Measurements from ENCODE around the gene UFC1.

The UFC1 gene

DNA sequence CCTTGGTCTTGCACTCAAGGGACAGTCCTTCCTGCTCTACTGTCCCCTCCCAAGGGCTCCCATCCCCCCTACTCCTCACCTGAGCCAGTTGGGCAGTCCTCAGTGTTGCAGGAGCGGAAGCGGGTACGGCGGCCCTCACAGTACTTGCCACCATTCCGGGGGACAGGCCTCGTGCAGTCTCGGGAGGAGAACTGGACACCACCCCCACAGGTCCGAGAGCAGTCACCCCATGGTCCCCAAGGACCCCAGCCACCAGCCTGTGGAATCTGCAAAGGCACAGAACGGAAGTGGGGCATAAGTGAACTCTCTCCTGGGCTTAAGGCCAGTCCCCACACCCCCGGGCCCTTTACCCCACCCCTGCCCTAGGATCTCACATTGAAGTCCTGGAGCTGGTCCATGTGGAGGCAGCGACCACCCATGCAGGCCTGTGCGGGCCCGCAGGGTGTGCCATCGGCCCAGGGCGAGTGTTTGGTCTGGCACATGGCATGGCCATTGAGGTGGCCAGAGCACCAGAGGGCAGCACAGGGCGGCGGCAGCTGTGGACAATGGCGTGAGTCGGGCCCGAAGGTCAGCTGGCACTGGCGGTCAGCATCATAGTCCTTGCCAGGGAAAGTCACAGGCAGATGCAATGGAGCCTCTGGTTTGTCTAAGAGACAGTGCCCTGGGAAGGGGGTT lies 39.9 kb downstream of the UFC1 start:
- DNase-seq (ENCODE audit: low spot score) = no peak

DNA sequence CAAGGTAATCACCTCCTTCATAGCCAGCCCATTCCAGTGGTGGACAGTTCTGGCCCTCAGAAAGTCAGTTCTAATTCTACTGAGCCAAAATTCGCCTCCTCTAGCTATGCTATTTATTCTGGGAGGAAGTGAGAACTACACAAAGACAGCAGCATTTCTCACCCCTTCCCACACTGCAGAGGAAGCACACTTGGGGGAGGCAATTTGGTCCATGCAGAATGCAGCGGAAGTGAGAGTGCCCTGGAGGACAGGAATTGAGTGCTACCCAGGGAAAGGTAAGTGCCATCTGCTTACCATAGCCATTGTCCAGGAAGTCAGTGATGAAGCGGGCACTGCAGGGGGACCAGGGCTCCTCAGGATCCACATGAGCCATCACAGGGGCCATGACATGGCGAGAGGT lies 41.4 kb downstream of the UFC1 start:
- no peak for DNase-seq (ENCODE audit: low spot score)

DNA sequence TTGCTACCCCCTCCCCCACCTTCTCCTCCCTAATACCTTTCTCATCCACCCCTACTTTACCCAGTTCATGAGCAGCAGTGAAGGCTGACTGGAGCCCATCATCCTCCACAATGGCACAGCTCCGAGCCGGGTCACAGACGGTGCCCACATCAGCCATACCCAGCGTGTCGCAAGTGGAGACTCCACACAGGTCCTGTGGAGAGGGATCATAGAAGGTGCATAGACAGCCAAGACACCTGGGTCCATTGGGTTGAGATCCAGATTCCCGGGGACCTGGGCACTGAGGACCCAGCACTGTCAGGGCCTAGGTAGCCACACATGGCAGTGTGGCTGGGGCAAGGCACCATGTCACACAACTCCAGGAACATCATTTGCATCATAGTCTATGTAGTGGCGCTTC lies 42.3 kb downstream of the UFC1 start:
- DNase-seq (ENCODE audit: low spot score) = no peak

DNA sequence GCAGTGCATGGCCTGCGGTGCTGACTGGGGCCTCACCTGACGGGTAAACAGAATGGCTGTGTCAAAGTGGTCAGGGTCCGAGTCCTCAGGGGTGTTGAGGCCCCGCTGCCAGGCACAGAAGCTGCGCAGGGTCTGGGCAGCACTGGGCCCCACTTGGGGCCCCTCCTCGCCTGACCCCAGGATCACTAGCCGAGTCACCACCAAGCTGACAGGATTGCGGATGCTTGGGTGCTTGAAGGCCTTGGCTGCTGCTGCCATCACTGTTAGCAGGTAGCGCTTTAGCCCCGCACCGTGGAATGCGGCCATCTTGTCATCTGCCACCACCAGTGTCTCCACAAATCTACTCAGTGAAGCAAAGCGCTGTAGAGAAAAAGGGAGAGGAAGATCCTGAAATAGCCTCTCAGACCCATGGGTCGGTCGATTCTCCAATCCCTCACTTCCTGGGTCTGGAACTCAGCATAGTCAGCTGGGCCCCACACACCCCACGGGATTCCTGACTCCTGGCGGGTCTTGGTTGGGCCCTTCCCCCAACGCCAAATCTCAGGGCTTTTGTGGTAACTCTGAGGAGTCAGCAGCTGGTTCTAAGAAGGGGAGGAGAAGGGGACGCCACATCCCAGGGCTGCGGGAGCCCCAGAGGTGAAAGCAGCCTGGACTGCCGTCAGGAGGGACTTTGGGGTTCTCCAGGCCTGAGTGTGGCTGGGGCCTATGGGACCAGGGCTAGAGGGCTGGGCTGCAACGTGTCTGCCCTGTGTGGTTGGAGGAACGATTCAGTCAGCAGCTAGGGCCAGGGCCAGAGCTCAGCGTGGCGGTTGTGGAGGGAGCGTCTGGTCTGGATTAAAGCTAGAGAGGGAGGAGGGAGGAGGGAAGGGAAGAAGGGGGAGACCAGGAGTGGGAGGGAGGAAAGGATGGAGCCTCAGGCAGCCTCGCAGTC lies 43.0 kb downstream of the UFC1 start:
- no peak for DNase-seq (ENCODE audit: low spot score)

DNA sequence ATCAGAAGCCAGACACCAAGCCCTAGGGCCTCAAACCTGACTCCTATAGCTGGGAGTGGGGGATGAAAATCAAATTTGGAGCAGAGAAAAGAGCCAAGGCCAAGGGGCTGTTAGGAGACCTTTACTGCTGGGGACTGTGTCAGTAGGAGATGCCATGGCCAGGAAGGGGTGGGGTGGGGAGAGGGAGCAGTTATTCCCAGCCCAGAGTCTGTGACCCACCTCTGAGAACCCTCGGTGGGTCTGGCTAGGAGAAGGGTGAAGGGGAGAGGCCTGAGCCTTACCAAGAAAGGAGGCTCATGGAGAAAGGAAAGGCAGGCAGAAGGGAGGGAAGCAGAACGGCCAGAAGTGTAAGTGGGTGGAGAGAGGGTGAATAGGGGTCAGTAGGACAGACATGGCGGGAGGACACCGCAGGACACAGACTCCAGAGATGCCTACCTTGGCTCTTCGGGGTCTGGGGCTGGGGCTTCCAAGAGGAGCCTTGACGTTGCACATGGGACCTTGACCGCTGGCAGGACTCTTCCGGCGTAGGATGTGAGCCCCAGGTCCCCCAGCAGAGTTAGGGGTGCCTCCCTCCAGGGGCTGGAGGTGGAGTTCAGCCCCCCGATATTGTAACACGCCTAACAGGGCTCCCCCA lies 43.9 kb downstream of the UFC1 start:
- no peak for DNase-seq (ENCODE audit: low spot score)

DNA sequence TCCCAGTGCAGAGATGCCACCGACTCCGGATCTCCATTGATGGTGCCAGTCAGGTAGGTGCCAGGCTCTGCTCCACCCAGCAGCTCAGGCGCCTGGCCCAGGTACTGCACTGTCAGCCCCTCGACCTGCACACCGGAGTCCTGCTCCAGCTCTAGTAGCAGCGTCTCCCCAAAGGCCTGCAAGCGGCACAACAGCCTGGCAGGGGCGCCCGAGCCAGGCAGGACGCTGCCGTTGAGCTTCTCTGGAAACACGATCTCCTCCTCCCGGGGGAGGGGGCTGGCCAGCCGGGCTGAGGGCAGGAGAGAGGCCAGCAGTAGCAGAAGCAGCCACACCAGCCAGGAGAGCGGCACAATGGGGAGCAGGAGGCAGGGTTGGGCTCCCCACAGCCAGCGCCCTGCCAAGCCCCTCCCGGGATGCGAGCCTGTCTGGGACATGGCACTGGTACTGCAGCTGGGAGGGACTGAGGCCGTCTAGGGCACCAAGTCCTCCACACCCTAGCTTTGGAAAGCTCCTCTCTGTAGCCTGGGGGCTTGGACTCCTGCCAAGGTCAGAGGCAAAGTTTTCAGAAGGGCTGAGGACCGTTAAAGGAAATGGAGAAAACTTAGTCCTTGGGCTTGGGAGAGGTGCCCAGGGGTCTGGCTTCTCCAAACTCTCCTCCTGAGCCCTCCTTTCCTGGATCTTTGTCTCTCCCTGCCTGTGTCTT lies 44.6 kb downstream of the UFC1 start:
- DNase-seq (ENCODE audit: low spot score) = no peak

DNA sequence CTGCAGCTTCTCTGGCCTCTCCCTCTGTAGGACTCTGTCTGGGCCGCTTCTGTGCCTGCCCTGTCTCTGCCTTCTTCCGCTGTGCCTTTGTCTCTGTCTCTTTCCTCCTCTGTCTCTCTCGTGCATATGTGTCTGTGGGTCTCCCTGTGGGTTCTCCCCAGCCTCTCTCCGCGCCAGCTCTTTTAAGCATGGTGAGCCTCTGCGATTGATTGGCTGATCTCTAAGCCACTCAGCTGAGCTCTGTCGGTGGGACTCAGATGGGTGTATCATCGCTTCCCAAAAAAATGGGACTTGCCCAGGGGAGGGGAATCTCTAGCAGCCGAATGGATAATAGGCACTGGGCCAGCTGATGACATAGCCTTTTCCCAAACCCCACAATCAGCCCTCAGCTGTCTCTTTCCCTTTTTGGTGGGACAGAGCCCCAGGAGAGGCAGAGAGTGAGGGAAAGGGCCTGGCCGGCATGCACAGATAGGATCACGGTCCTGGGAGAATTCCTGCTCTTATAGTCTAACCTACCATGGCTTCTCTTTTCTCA lies 45.2 kb downstream of the UFC1 start, which contains the start of gene ADAMTS4:
ADAMTS4 (minus strand) TSS at position 158 of the 535 bp plus-strand sequence. CDS start 427 bp downstream, outside the sequence.
- no peak for DNase-seq (ENCODE audit: low spot score)

DNA sequence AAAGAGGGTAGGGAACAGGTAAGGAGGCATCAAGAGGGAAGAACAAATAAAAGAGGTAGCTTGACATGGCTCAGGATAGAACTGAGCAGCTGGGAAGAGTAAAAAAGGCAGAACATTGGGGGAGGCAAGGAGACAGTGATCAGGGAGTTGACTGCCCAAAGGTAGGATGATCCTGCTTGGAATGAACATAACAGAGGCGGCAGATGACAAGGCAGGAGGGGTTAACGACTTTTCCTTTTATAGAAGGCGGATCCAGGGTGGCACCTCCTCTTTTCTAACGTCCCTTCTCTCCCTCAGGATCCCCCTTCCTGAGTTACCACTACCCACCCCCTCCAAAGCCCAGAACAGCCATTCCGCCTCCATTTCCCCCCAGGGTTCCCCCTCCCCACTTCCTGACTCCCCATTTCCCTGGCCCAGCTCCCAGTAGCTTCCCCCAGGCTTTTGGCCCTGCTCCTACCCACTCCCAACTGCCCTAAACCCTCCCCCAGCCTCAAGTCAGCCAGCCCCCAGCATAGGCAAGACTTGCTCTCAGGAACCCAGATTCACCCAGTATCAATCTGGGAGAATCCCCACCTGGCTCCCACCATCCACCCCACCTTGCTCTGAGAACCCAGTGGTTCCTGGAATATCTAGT lies 45.8 kb downstream of the UFC1 start:
- no peak for DNase-seq (ENCODE audit: low spot score)

DNA sequence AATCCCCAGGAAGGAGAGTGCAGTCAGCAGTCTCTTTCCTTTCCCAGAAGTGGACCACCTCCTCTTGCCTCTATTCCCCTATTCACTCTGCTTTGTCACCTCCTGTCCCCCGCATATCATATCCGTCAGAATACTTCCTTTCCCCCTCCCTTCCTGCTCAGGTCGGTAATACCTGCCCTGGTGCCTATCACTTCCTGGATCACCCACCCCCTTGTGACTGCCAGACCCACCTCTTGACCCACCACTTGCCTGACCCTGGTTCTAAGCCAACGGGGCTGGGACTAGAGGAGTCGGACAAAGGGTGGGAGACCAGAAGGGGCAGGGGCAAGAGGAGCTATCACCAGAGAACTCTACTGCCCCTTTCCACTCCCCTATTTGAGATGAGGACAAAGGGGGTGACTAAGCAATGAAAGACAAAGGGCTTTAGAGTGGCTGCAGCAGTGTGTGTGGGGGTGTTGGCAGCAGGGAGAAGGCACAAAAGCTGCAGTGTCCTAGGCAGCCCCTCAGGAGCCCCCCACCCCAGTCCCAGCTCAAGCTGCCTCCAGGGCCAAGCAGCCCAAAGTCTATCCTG lies 46.7 kb downstream of the UFC1 start:
- no peak for DNase-seq (ENCODE audit: low spot score)

DNA sequence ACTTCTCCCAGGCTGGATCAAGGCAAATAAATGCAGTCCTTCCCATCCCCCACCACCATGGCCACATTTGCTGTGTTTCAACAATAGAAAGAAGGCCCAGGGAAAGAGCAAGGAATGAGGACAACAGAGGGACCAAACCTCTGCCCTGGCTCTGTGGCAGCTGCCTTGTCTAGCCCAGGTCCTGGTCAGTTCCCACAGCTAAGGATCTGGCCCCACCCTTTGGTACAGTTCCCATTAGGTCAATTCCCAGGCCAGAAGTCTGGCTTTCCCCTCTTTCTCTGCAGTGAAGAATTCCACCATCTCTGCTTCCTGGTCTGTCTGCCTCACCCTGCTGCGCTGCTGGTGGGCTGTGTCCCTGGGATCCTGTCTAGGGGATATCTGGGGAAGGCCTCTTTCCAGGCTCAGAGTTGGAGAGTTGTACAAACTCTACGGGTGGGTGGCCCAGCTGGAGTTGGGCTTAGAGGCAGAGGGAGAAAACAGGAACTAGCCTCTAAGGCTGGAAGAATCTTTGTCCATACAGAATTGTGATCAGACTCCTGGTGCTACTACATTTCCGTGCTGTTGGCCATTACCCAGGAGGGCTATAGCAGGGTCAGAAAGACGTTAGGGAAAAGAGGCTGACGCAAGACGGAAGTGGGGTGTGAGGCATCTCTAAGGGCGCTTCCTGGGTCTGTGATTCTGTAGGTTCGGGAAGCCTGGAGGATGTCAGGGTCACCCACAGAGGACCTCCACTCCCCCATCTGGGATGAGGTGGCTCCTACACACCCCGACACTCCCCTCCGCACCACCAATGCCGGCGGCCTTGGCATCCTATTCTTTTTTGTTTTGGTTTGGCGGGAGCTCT lies 47.4 kb downstream of the UFC1 start:
- no peak for DNase-seq (ENCODE audit: low spot score)

DNA sequence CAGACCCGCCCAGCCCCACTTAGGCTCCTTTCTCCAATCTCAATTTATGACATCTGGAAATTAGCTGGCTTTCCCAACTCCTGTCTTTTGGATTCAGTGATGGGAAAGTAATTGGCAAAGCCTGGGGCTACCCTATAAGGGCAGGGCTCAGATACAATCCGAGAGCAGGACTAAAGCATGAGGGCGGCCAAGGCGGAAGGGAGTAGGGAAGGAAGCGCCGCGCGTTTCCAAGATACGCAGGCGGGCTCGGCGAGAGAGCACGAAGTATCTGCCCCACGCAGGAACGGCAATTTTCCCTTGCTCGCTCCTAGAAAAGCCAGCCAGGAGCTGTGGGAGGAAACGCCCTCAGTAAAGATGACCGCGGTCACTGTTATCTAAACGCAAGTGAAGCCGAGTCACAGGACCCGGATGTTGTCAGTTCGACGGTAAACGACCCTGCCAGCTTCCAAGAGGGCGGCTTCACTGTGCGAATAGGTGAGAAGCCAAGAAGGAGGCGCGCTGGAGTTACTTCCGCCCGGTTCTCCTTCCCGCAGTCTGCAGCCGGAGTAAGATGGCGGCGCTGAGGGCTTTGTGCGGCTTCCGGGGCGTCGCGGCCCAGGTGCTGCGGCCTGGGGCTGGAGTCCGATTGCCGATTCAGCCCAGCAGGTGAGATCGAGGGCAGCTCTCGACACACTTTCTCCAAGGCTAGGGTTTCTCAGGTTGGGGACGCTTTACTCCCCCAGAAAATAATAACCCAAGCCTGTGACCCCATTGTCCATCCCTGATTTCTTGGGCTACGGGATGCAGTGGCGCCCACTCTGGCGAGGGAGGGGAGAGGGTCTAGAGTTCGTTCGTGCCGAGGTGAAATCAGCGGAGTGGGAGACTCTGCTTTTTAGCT lies 48.3 kb downstream of the UFC1 start, which contains the start of gene NDUFS2:
NDUFS2 (plus strand) TSS at position 532 of the 877 bp plus-strand sequence; CDS start at position 551, 19 bp downstream.
- peak; percentile 96 for DNase-seq (ENCODE audit: low spot score)

DNA sequence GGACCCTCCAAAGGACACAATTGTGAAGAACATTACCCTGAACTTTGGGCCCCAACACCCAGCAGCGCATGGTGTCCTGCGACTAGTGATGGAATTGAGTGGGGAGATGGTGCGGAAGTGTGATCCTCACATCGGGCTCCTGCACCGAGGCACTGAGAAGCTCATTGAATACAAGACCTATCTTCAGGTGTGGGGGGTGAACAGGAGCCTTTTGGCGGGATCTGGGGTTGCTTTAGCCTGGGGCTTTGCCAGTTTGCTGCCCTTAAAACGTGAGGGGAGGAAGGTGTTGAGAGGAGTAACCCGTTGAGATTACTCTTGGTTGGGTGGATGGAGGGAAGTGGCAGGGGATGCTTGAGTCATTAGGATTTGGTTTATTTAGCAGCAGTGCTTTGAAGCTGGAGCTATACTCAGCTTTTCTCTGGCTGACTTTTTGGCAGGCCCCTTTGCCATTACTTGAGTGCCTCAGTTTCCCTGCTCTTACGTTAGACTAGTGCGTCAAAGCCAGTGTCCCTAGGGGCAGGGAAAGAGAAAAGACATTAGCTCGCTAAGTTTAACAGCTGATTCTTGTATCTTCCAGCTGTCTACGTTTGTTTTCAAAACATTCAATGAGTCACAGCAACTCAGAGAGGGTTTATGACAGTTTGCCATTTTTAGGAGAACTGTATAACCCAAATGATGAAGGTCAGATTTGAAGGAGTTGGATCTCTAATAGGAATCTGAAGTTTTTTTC lies 52.8 kb downstream of the UFC1 start:
- no peak for DNase-seq (ENCODE audit: low spot score)

DNA sequence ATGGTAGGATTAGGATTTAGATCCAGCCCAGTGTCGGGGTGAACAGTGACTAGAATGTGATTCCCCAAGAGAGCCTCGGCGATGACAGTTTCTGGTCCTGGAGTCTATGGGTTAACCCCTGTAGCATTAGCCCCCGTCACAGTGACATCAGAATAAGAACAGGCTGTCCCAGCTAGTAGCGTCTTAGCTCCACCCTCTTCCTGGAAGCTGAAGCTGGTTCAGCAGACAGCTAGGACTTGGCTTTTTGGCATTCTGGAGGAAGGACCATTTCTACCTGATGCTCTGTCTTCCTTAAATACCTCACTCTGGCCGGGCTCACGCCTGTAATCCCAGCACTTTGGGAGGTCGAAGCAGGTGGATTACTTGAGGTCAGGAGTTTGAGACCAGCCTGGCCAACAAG lies 53.4 kb downstream of the UFC1 start:
- no peak for DNase-seq (ENCODE audit: low spot score)
